Astrocyte (in vitro differentiated cells and primary cell): ENCODE data around the gene UBE2D2. TPM values are rescaled to one million over a fixed set of nuclear protein-coding genes. Genes with fewer than 3 reads are reported as not detected.

Experiments
- DNase-seq: peaks from one replicate; pipeline ENCODE4 v3.0.0-alpha.2; 2010; ENCODE audit warnings: low read depth
- FAIRE-seq: peaks from 2 replicates; lab custom pipeline; 2011; peaks lifted over from hg19 to GRCh38; lab: Jason Lieb, UNC
- H2AFZ ChIP-seq: 2 replicates; pipeline ENCODE4 v1.6.0; 2012; ENCODE audit warnings: low read depth, low read length, inconsistent platforms
- H3K27ac ChIP-seq: 2 replicates; pipeline ENCODE4 v1.5.1; 2011; ENCODE audit warnings: low read depth, low read length, inconsistent platforms
- H3K27me3 ChIP-seq: 2 replicates; pipeline ENCODE4 v1.6.0; 2011; ENCODE audit warnings: low read length, inconsistent platforms; ENCODE audit not compliant: insufficient read depth
- H3K36me3 ChIP-seq: 2 replicates; pipeline ENCODE4 v1.5.1; 2011; ENCODE audit warnings: low read length, inconsistent platforms; ENCODE audit not compliant: insufficient read depth
- H3K4me1 ChIP-seq: 2 replicates; pipeline ENCODE4 v1.5.1; 2011; ENCODE audit warnings: low read length, inconsistent platforms; ENCODE audit not compliant: insufficient read depth
- H3K4me2 ChIP-seq: 2 replicates; pipeline ENCODE4 v1.6.0; 2012; ENCODE audit warnings: low read length, inconsistent platforms
- H3K4me3 ChIP-seq: 2 replicates; pipeline ENCODE4 v1.5.1; 2011; ENCODE audit warnings: low read depth, mild to moderate bottlenecking, low read length, inconsistent platforms; ENCODE audit not compliant: insufficient read depth
- H3K79me2 ChIP-seq: 2 replicates; pipeline ENCODE4 v1.6.0; 2012; ENCODE audit warnings: mild to moderate bottlenecking, low read length, inconsistent platforms; ENCODE audit not compliant: insufficient read depth
- H3K9ac ChIP-seq: 2 replicates; pipeline ENCODE4 v1.6.0; 2012; ENCODE audit warnings: mild to moderate bottlenecking, low read length, inconsistent platforms
- H3K9me3 ChIP-seq: 2 replicates; pipeline ENCODE4 v1.5.1; 2012; ENCODE audit warnings: low read depth, mild to moderate bottlenecking, low read length, inconsistent platforms; ENCODE audit not compliant: insufficient read depth
- H4K20me1 ChIP-seq: 2 replicates; pipeline ENCODE4 v1.6.0; 2012; ENCODE audit warnings: low read length, inconsistent platforms; ENCODE audit not compliant: insufficient read depth
- H3K27ac Mint-ChIP-seq: one replicate; pipeline ENCODE4 v1.8.0; 2021; ENCODE audit warnings: mild to moderate bottlenecking, mixed read lengths; ENCODE audit not compliant: unreplicated experiment
- H3K27me3 Mint-ChIP-seq: one replicate; pipeline ENCODE4 v1.8.0; 2021; ENCODE audit warnings: low read depth, mixed read lengths; ENCODE audit not compliant: unreplicated experiment
- H3K36me3 Mint-ChIP-seq: one replicate; pipeline ENCODE4 v1.8.0; 2021; ENCODE audit warnings: low read depth, mixed read lengths; ENCODE audit not compliant: unreplicated experiment
- H3K4me1 Mint-ChIP-seq: one replicate; pipeline ENCODE4 v1.8.0; 2021; ENCODE audit warnings: low read depth, mixed read lengths; ENCODE audit not compliant: unreplicated experiment
- H3K4me3 Mint-ChIP-seq: one replicate; pipeline ENCODE4 v1.8.0; 2021; ENCODE audit warnings: mild to moderate bottlenecking, moderate library complexity, mixed read lengths; ENCODE audit not compliant: unreplicated experiment
- H3K9me3 Mint-ChIP-seq: one replicate; pipeline ENCODE4 v1.8.0; 2021; ENCODE audit warnings: mild to moderate bottlenecking, mixed read lengths; ENCODE audit not compliant: unreplicated experiment
- CTCF ChIP-seq: IDR thresholded peaks from 2 replicates; pipeline ENCODE4 v1.5.1; 2011; ENCODE audit warnings: low read depth, mild to moderate bottlenecking, inconsistent platforms, low read length, moderate library complexity; ENCODE audit not compliant: insufficient read depth
- EZH2 ChIP-seq: IDR thresholded peaks from 2 replicates; pipeline ENCODE4 v1.6.1; 2012; ENCODE audit warnings: mild to moderate bottlenecking, low read length, inconsistent platforms; ENCODE audit not compliant: insufficient read depth
- total RNA-seq: library from RNA; stranded (reverse); gene quantifications from 2 replicates; pipeline ENCODE4 v1.2.1, GENCODE V29; 2021

UBE2D2 gene
- total RNA-seq, 1 donor from 2014 or later = 169 TPM

GRCh38 chr5:139652788-139653241, 91.7 kb downstream of the UBE2D2 start:
- DNase-seq (no peak), FAIRE-seq (no peak)
- H2AFZ ChIP-seq = no peak overlapping the region
- no peaks in the 10 kb centered on the region for H3K27me3 Mint-ChIP-seq
- H3K27ac ChIP-seq = peak overlapping the region; percentile 94
- H3K4me3 Mint-ChIP-seq = peak overlapping the region; percentile 100
- H3K9me3 ChIP-seq = no peaks in the 10 kb centered on the region
- peaks cover 11% of the 10 kb centered on the region for H3K36me3 Mint-ChIP-seq
- peak overlapping the region; percentile 94 for H3K27ac Mint-ChIP-seq
- H3K36me3 ChIP-seq = no peaks in the 10 kb centered on the region
- H3K4me1 Mint-ChIP-seq = peaks cover 44% of the 10 kb centered on the region
- no peaks in the 10 kb centered on the region for H3K27me3 ChIP-seq
- peak overlapping the region; percentile 88 for H3K9ac ChIP-seq
- H3K9me3 Mint-ChIP-seq = peaks cover 2% of the 10 kb centered on the region
- peak overlapping the region; percentile 41 for H3K4me3 ChIP-seq
- peaks cover 90% of the 10 kb centered on the region for H3K79me2 ChIP-seq
- TF ChIP-seq CTCF = no peak
- TF ChIP-seq EZH2 = no peak
- peaks cover 66% of the 10 kb centered on the region for H3K4me1 ChIP-seq
- H3K4me2 ChIP-seq = peak overlapping the region; percentile 87
- H4K20me1 ChIP-seq = peaks cover 64% of the 10 kb centered on the region

- Mint-ChIP-seq H3K27me3 (no peaks in the 10 kb centered on the region), H3K9me3 (peaks cover 2% of the 10 kb centered on the region), H3K36me3 (peaks cover 11% of the 10 kb centered on the region), H3K4me1 (peaks cover 50% of the 10 kb centered on the region), H3K4me3 (peak overlapping the region; percentile 77), H3K27ac (peak overlapping the region; percentile 94)
- Histone ChIP-seq H3K4me1 (peaks cover 74% of the 10 kb centered on the region), H3K79me2 (peaks cover 95% of the 10 kb centered on the region), H3K4me2 (peak overlapping the region; percentile 87), H3K27me3 (no peaks in the 10 kb centered on the region), H3K36me3 (no peaks in the 10 kb centered on the region), H3K4me3 (peak overlapping the region; percentile 41), H3K9me3 (no peaks in the 10 kb centered on the region), H3K9ac (peak overlapping the region; percentile 88), H3K27ac (peak overlapping the region; percentile 94), H2AFZ (no peak overlapping the region), H4K20me1 (peaks cover 70% of the 10 kb centered on the region)
- no peak for FAIRE-seq
- no peak for DNase-seq
- TF ChIP-seq CTCF (no peak), EZH2 (no peak)
Observed at GRCh38 chr5:139653616-139654015, 92.5 kb downstream of the UBE2D2 start.

GRCh38 chr5:139654464-139654863, 93.3 kb downstream of the UBE2D2 start:
- H3K36me3 ChIP-seq = no peaks in the 10 kb centered on the region
- H3K9me3 ChIP-seq = no peaks in the 10 kb centered on the region
- H3K27ac ChIP-seq = peak overlapping the region; percentile 94
- no peaks in the 10 kb centered on the region for H3K27me3 ChIP-seq
- H3K79me2 ChIP-seq = peaks cover 97% of the 10 kb centered on the region
- H3K36me3 Mint-ChIP-seq = peaks cover 11% of the 10 kb centered on the region
- DNase-seq (no peak), FAIRE-seq (no peak)
- H3K9ac ChIP-seq = peak overlapping the region; percentile 88
- peaks cover 82% of the 10 kb centered on the region for H3K4me1 ChIP-seq
- H3K4me1 Mint-ChIP-seq = peaks cover 55% of the 10 kb centered on the region
- no peak for TF ChIP-seq EZH2
- no peak for TF ChIP-seq CTCF
- peak overlapping the region; percentile 77 for H3K4me3 Mint-ChIP-seq
- peak overlapping the region; percentile 87 for H3K4me2 ChIP-seq
- peaks cover 2% of the 10 kb centered on the region for H3K9me3 Mint-ChIP-seq
- H3K27me3 Mint-ChIP-seq = no peaks in the 10 kb centered on the region
- H4K20me1 ChIP-seq = peaks cover 74% of the 10 kb centered on the region
- no peak overlapping the region for H2AFZ ChIP-seq
- H3K4me3 ChIP-seq = no peak overlapping the region
- peak overlapping the region; percentile 69 for H3K27ac Mint-ChIP-seq
